Right hindlimb (tissue), 1 donor: Measurements from ENCODE around the gene HEXD.

Experiments used
- DNase-seq: peaks from one replicate; pipeline ENCODE4 v3.0.0-alpha.2; 2018

HEXD gene

DNA sequence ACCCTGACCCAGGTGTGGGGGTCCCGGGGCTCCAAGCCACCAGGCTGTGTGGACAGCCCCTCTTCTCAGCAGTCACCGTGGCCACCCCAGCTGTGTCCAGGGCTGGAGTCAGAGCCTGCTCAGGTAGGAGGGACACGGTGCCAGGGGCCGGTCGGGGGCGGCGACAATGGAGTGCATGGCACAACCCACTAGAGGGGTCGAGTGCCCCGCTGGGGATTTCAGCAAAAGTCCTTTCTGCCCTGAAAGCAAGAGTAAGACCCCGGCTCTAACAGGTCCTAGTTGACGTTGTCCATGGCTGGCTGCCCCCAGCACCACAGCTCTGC lies 35.3 kb upstream of the HEXD start:
- DNase-seq, result no peak

DNA sequence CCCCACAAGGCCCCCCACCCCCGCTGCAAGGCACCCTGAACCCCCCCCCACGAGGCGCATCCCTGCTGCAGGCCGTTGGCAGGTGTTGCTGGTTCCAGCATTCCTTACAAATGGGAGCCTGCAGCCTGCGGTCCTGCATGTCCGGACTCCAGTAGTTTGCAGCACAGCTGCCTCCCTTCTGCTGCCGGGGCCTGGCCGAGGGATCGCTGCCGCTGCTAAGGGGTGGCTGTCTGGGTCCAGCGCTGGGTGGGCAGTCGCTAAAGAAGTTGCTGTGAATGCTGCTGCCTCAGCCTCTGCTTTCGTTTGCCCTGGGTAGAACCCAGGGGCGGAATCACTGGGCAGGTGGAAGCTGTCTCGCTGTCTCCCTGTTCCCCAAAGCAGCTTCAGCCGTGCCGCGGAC lies 34.7 kb upstream of the HEXD start:
- DNase-seq, result peak; percentile 34

DNA sequence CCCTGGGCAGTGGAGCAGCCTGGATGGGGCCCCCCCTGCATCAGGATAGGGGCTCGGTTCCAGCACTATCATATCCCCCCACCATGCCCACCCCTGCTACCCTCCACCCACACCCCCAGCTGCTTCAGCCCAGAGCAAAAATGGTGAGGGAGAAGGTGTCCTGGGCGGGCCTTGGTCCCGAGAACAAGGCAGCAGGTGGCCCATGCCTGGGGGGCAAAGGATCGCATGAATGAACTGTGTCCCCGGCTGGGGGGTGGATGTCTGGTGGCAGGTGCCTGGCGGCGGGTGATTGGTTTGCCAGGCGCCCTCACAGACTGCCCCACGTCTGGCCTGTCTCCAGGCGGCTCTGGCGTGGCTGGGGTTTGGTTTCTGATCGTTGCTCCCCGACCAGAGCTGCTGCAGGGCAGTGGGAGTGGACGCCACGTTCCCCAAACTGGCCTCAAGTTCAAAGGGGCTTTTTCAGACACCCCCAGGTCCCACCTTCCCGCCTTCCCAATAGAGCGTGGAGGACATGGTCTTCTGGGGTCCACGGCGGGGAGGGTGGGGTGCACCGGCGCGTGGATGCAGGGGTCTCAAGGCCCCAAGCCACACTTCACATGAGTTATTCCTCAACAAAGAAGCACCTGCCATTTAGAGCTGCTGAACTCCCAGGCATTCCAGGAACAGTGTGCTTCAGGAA lies 34.0 kb upstream of the HEXD start:
- peak; percentile 43 for DNase-seq

DNA sequence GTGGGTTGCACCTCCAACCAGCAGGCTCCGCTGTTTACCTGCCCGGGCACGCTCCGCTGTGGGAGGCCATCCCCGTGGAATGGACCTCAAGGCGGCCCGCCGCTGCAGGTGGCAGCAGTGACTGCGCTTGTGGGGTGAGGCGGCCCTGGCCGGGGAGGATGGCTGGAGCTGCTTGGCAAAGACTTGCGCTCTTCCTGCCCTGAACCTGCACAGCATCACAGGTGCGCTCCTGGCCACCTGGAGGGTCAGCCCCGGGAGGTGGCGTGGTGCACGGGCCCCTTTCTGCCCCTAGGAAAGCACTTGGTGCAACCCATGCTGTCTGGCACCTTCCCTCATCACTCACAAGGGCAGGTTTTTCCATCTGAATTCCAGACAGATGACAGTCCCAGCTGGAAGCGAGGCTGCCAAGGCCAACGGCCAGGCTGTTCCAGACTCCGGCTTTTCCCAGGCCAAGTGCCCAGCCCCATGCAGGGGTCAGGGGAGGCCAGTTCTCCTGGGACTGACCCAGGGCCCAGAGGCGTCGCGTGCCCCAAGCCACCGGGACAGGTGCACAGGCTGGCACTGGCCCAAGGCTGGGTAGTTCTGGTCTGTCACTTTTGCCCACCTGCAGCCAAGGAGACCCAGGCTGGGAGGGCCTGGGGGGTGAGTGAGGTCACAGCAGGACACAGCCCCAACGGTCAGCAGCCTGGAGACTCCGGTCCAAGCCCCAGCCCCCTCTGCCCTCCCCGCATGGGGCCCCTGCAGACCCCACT lies 33.2 kb upstream of the HEXD start:
- peak; percentile 76 for DNase-seq

DNA sequence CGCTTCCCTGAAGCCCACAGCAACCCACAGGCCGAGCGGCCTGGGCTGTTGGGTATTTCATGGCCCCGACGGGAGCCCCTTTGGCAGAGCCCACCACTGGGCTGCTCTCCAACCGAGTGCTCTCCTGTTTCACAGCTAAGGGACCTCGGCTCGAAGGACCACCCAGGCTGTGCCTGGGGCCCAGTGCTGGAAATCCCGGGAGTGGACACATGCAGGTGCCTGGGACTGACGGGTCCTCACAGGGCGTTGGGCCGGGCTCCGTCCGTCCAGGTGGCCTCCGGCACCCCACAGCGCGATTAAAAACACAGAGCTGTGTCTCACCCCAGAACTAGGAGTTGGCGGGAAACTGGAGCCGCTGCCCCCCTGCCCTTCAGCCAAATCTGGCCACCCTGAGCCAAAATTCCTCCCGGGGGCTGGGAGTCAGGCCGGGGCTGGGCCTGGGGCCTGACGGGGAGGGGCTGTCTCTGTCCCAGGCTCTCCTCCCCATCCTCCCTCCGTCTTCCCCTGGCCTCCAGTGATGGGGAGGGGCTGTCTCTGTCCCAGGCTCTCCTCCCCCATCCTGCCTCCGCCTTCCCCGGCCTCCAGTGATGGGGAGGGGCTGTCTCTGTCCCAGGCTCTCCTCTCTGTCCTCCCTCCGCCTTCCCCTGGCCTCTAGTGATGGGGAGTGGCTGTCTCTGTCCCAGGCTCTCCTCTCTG lies 32.4 kb upstream of the HEXD start:
- peak; percentile 89 for DNase-seq

DNA sequence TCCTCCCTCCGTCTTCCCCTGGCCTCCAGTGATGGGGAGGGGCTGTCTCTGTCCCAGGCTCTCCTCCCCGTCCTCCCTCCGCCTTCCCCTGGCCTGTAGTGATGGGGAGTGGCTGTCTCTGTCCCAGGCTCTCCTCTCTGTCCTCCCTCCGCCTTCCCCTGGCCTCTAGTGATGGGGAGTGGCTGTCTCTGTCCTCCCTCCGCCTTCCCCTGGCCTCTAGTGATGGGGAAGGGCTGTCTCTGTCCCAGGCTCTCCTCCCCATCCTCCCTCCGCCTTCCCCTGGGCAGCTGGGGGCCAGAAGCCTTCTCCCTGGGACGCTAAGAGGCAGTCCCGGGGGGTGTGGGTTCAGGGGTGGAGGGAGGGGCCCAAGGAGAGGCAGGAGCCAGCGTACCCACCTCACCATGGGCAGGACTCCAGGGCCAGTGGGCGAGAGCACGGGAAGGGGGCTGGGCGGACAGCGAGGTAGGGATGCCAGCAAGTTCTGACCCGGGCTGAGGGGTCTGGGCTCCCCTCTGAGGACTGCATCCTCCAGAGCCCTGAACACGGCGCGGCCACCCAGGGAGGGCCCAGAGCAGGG lies 31.8 kb upstream of the HEXD start:
- no peak for DNase-seq

DNA sequence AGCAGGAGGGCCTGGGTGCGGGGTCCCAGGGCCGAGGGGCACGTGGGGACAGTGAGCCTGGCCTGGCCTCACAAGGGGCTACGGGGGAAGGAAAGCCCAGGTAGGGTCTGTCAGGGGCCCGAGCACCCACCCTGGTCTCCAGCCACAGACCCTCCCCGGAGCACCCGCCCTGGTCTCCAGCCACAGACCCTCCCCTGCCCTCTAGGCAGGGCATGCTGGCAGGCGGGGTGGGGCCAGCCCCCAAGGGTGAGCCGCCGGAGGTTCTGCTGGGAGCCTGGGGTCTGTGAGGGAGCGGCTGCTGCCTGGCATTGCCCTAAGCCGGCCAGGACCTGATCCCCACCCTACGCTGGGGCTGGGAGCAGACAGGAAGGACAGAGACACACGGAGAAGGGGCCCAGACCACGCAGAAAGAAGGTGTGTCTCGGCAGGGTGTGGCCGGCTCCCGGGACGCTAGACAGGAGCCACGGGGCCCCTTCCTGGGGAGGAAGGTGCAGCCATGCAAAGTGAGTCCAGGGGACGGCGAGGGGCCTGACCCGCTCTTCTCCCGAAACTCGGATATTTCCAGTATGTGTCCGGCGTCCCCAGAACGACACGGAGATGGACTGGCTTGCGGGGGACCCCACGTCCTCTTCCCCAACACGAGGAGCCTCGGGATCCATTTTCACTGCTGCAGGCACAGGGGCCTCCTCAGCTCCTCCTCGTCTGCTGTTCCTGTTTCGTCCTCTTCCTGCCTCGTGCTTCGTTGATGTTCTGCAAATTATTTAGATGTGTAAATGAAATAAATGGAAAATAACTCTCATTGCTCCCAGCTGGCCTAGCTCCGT lies 31.1 kb upstream of the HEXD start:
- no peak for DNase-seq

DNA sequence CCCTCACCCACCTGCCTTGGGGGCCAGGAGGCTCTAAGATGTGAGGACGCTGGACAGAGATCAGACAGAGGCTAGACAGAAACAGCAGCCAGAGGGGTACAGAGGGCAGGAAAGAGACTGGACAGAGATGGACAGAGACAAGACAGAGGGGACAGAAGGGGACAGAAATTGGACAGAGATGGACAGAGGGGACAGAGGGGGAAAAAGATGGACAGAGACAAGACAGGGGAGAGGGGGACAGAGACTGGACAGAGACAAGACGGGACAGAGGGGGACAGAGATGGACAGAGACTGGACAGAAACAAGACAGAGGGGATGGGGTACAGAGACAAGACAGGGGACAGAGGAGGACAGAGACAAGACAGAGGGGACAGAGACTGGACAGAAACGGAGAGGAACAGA lies 30.4 kb upstream of the HEXD start:
- no peak for DNase-seq

DNA sequence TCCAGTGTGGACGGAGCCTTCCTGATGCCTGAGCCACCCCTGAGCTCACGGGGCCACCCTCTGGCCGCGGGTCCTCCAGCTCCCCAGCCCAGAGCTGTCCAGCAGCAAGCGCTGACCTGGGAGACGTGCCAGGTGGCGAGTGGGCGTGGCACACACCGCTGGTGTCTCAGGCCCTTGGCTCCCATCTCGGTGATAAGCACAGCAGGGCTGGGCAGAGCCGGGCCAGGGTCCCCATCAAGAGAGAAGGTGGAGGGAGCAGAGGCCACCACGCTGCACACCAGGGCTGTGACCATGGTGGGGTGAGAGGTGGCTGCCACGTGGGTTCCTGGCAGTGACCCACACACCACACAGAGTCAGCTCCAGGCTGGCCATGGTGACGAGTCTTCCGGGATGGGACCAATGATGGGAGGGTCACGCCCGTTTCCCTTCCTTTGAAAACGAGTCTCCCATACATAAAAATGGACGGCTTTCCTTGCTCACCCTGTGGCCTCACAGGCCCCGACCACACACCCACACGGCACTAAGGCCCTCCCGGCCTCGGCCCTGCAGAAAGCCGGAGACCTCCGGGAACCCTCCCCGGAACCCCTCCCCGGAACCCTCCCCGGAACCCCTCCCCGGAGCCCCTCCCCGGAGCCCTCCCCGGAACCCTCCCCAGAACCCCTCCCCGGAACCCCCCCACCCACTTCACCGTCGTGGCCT lies 29.8 kb upstream of the HEXD start:
- DNase-seq, result no peak

DNA sequence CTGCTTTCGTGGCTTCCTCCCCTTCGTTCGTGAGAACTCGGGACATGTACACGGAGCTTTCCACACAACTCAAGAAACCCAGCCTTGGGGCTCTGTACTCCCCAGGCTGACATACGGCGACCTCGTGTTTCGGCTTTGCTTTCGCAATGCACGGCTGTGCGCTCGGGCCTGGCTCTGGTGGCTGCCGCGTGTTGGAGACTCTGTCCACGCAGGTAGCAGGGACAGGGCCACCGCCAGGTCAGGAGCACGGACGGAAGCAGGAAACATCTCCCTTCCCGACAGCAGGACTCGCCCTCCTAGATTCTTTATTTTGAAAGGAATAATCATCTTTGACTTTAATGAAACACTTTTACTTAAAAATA lies 29.2 kb upstream of the HEXD start:
- DNase-seq, result no peak

DNA sequence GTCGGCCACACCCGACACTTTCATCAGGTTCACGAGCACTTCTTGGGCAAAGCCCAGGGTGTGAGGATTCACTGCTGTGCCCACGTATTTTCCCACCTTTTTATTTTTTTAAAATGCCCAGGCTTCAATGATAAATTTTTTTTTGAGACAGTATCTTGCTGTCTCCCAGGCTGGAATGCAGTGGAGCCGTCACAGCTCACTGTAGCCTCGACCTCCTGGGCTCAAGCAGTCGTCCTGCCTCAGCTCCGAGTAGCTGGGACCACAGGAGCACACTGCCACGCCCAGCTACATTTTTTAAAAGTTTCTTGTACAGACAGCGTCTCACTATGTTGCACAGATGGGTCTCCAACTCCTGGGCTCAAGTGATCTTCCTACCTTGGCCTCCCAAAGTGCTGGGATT lies 28.8 kb upstream of the HEXD start:
- no peak for DNase-seq

DNA sequence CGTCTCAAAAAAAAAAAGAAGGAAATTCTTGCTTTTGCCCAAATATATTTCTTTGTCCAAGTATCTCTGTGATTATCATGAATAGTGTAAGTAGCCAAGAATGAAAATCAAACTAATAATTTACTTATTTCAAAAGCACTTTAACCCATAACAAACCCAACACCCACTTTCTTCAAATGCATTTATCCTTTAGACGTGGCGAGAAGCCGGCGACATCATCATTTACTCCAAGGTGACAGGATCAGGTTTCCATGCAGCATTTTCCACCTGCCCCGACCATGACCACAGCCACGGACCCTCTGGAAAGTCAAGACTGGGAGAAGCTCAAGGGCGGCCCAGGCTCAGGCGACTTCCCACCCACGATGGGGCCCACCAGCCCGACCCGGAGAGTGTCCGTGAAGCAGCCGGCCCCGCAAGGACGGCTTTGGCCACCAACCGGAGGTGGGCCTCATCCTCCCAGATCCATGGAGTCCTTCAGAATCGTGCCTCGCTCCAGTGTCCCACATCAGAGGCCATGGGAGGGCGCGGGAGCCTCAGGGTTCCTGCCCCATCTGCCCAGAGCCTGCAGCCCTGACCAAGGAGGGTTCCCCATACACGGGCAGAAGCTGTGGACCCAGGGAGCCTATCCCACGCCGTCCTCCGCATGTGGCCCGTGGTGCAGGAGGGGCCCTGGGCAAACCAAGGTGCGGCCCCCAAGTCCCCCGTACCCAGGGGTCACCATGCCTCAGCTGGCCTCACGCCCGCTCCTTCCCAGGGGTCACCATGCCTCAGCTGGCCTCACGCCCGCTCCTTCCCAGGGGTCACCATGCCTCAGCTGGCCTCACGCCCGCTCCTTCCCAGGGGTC lies 27.9 kb upstream of the HEXD start:
- DNase-seq, result no peak

DNA sequence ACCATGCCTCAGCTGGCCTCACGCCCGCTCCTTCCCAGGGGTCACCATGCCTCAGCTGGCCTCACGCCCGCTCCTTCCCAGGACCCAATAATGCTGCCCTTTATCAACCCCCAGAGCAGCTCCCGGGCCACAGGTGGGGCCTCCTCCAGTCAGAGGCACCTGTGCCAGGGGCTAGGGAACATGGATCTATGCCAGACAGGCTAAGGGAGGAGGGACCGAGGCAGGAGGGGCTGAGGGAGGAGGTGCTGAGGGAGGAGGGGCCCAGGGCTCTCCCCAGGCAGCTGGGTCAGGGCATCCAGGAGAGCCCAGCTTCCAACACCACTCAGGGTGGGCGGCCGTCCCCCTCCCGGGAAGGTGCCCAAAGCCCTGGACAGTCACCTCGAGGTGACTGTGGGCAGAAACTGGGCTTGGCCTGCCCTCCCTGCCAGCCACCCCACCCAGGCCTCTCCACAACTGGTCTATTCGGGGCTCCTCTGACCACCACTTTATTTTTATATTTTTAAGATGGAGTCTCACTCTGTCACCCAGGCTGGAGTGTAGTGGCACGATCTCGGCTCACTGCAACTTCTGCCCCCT lies 27.2 kb upstream of the HEXD start:
- no peak for DNase-seq

DNA sequence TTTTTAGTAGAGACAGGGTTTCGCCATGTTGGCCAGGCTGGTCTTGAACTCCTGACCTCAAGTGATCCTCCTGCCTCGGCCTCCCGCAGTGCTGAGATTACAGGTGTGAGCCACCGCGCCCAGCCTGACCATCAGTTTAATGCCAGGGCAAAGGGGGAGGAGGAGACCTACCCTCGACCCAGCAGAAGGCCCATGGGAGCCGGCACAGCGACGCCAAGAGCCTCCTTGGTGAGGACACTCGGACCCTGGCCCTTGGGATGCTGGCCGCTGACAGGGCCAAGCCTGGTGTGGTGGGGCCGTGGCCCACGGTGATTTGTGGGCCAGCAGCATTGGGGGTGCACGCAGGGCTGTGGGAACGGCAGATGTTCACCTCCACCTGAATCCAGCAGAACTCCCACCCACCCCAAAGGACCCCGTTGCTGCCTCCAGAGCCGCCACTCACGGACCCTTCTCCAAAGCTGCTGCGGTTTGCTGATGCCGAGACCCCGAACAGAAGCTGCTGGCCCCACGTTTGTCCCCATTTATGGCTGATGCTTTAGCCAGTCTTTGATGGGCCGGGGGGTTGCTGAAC lies 26.6 kb upstream of the HEXD start:
- DNase-seq, result no peak

DNA sequence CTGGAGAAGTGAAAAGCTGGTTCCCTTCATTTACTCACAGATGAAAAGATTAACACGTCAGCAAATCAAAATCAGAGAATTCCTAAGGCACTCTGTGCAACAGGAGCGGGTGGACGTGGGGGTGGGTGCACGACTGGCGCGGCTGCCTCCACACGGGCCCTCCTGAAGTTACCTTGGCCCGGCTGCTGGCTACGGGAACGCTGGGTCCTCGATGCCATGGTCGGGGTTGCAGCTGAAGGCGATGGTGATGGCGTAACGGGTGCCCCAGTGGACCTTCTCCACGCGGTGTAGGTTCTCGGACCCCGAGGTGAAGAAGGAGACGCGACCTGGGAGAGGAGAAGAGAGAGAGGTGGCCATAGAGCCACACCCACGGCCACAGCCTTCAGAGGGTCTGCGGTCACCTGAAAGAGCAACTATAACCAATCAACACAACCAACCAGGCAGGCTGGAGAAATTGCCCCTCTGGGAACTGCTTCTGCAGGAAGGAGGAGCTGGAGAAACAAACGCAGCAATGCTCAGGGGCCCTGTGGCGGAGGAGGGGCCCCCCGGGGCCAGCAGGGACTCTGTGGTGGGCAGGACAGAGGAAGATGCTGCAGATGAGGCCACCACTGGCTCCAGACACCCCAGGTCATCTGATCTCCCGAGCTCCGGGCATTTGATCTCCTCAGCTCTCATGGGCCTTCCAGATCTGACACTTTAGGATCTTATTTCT lies 25.8 kb upstream of the HEXD start:
- no peak for DNase-seq

DNA sequence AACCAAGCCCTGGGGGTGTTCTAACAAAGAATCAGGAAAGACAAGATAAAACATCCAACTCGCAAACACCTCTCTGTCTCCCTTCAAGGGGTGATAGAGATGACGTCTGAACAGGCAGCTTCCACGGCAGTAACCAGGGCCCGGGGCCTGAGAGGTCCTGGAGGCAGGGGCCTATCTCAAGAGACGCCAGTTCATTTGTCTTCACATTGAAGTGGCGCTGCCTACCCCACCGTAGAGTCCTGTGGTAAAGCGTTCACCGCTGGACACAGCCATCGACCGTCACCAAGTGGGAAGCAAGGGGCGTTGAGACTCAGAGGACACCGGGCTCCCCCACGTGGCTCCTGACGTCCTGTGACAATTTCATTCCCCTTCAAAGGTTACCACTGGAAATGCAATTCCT lies 25.2 kb upstream of the HEXD start:
- no peak for DNase-seq

DNA sequence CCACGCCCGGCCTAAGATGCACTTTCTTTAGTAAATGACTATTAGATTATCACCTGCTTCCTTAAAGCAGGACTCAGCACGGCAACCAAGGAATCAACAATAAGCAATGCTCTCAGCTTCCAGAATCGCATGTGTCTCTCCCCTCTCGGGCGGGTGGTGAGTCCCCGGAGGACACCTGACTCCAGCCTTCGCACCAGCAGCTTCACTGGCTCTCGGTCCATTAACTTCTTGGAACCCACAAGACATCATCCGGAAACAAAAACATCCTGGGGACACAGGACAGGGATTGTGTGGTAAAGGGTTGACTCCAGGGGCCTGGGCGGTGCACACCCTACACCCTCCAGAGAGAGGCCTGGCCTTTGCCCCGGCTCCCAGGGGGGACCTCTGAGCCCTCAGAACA lies 23.9 kb upstream of the HEXD start:
- no peak for DNase-seq

DNA sequence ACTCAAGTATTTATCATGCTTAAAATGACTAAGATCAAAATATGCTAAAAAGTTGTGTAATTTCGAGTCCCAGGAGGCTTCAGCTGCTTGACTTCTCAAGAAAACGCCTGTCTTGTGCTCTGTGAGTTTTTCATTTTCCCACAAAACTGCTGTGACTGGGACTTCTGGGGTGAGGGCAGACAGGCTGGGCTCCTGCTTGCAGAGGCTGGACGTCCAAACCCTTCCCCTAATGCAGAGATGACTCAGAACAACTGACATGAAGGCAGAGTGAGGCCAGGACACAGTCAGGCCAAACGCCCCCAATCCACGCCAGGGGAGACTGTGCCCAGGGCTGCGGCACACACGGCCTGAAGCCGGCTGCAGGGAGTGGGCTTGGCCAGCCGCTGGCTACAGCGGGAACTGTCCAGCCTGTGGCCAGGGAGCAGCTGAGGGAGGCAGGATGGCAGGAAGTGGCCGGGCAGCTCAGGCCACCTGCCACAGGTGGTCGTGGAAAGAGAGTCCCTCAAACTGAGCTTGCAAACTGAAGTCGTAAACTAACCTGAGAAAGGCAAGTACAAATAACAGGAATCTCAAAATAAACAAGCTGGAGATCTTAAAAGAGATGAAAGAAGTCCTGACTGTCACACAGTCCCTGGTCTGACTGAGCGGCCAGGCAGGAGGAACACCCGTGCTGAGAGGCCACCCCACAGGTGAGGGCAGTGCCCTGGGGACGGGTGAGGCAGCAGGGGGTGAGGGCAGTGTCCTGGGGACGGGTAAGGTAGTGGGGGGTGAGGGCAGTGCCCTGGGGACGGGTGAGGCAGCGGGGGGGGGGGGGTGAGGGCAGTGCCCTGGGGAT lies 21.3 kb upstream of the HEXD start:
- DNase-seq, result no peak
